Trophoblast cell (in vitro differentiated cells and primary cell): Measurements from ENCODE around the gene TBL1XR1.

Experiments used
- DNase-seq, 2 donors: peaks; one replicate each; pipeline ENCODE4 v3.0.0-alpha.2; 2016
- H2AFZ ChIP-seq: 2 replicates; pipeline ENCODE4 v1.6.1; 2013; ENCODE audit warnings: low read length, moderate library complexity, mild to moderate bottlenecking; ENCODE audit not compliant: insufficient read depth, poor library complexity
- H2AK5ac ChIP-seq: 2 replicates; pipeline ENCODE4 v1.6.1; 2013; ENCODE audit warnings: mild to moderate bottlenecking, low read length
- H2BK120ac ChIP-seq: 2 replicates; pipeline ENCODE4 v1.6.1; 2013; ENCODE audit warnings: low read length, mild to moderate bottlenecking, moderate library complexity; ENCODE audit not compliant: insufficient read depth, poor library complexity
- H2BK12ac ChIP-seq: 2 replicates; pipeline ENCODE4 v1.6.1; 2013; ENCODE audit warnings: mild to moderate bottlenecking, low read length, moderate library complexity
- H2BK5ac ChIP-seq: 2 replicates; pipeline ENCODE4 v1.6.1; 2013; ENCODE audit warnings: low read length, low read depth, moderate library complexity, mild to moderate bottlenecking; ENCODE audit not compliant: poor library complexity
- H3K14ac ChIP-seq: 2 replicates; pipeline ENCODE4 v1.6.1; 2013; ENCODE audit warnings: mild to moderate bottlenecking, low read length
- H3K18ac ChIP-seq: 2 replicates; pipeline ENCODE4 v1.6.1; 2013; ENCODE audit warnings: mild to moderate bottlenecking, low read length
- H3K23ac ChIP-seq: 2 replicates; pipeline ENCODE4 v1.6.1; 2013; ENCODE audit warnings: low read length
- H3K27ac ChIP-seq: 2 replicates; pipeline ENCODE4 v1.5.1; 2013; ENCODE audit warnings: low read depth, mild to moderate bottlenecking, inconsistent platforms, low read length, moderate library complexity
- H3K27me3 ChIP-seq: 2 replicates; pipeline ENCODE4 v1.6.1; 2013; ENCODE audit warnings: inconsistent platforms, mild to moderate bottlenecking, low read length, moderate library complexity; ENCODE audit not compliant: insufficient read depth
- H3K36me3 ChIP-seq, 2 experiments: 1 replicate in 1 of 2; 2 replicates in 1 of 2; pipeline ENCODE4 v1.6.1; 2013; ENCODE audit warnings: low read length in 2 of 2, mild to moderate bottlenecking in 2 of 2, moderate library complexity in 1 of 2; ENCODE audit not compliant: insufficient read depth in 2 of 2, control insufficient read depth in 1 of 2
- H3K4ac ChIP-seq: 2 replicates; pipeline ENCODE4 v1.6.1; 2013; ENCODE audit warnings: low read depth, mild to moderate bottlenecking, low read length, moderate library complexity
- H3K4me1 ChIP-seq, 2 experiments: 1 replicate in 1 of 2; 2 replicates in 1 of 2; pipeline ENCODE4 v1.6.1; 2013; ENCODE audit warnings: low read length in 2 of 2, mild to moderate bottlenecking in 2 of 2, moderate library complexity in 1 of 2; ENCODE audit not compliant: insufficient read depth in 2 of 2, control insufficient read depth in 1 of 2
- H3K4me2 ChIP-seq: 2 replicates; pipeline ENCODE4 v1.6.1; 2013; ENCODE audit warnings: inconsistent platforms, mild to moderate bottlenecking, low read length, moderate library complexity
- H3K4me3 ChIP-seq: 2 replicates; pipeline ENCODE4 v1.5.1; 2013; ENCODE audit warnings: mild to moderate bottlenecking, low read depth, low read length, inconsistent platforms
- H3K79me1 ChIP-seq: one replicate; pipeline ENCODE4 v1.6.1; 2013; ENCODE audit warnings: low read length
- H3K79me2 ChIP-seq: 2 replicates; pipeline ENCODE4 v1.6.1; 2013; ENCODE audit warnings: low read length, mild to moderate bottlenecking; ENCODE audit not compliant: control insufficient read depth, insufficient read depth, poor library complexity
- H3K9ac ChIP-seq: 2 replicates; pipeline ENCODE4 v1.6.1; 2013; ENCODE audit warnings: mild to moderate bottlenecking, low read length
- H3K9me3 ChIP-seq: 2 replicates; pipeline ENCODE4 v1.6.1; 2013; ENCODE audit warnings: low read depth, mild to moderate bottlenecking, control low read depth, inconsistent platforms, low read length; ENCODE audit not compliant: insufficient read depth
- H4K12ac ChIP-seq: 2 replicates; pipeline ENCODE4 v1.6.1; 2013; ENCODE audit warnings: low read depth, mild to moderate bottlenecking, low read length, moderate library complexity
- H4K8ac ChIP-seq: 2 replicates; pipeline ENCODE4 v1.6.1; 2013; ENCODE audit warnings: low read depth, mild to moderate bottlenecking, low read length, moderate library complexity
- H4K91ac ChIP-seq: one replicate; pipeline ENCODE4 v1.6.1; 2013; ENCODE audit warnings: low read depth, mild to moderate bottlenecking, low read length, moderate library complexity
- WGBS: extraction: QIAGEN DNeasy Blood & Tissue Kit; methylation state at CpG from one replicate; pipeline ENCODE4 v1.1.7; 2013; ENCODE audit warnings: missing lambda C conversion rate; ENCODE audit not compliant: insufficient read length, insufficient coverage; ENCODE audit errors: extremely low coverage; 5-methylcytosine and 5-hydroxymethylcytosine counted together

TBL1XR1 gene

DNA sequence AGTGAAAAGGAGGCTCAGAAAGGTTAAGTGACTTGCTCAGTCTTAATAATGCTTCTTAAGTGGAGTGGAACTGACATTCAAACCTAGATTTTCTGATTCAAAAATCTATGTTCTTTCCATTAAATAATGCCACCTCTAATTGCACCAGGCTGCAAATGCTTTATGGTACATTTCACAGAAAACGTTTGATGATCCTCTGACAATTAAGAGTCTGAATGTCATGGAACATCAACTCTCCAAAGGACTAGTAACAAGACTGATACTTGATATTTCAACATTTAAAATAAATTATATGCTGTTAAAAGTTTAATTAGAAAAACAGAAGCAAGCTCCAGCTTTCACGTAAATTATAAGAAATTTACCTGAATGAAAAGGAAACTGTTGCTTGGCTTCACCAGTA, 151.5 kb downstream of the TBL1XR1 start:
- Histone ChIP-seq H3K27me3 (no peaks in the 10 kb centered on the region), H2BK5ac (no peak overlapping the region), H3K4me3 (no peak overlapping the region), H2AK5ac (no peak overlapping the region), H3K4me1 (no peaks in the 10 kb centered on the region), H3K14ac (no peak overlapping the region), H4K12ac (no peak overlapping the region), H2AFZ (no peak overlapping the region), H3K9ac (no peak overlapping the region), H3K9me3 (no peaks in the 10 kb centered on the region), H3K36me3 (peaks cover 5 to 18% of the 10 kb centered on the region in 2 experiments), H4K8ac (no peak overlapping the region), H3K79me1 (no peaks in the 10 kb centered on the region), H2BK120ac (no peak overlapping the region), H3K18ac (no peak overlapping the region), H4K91ac (no peak overlapping the region), H3K4ac (no peak overlapping the region), H2BK12ac (no peak overlapping the region), H3K79me2 (no peaks in the 10 kb centered on the region), H3K27ac (no peak overlapping the region), H3K4me2 (no peak overlapping the region), H3K23ac (no peak overlapping the region)
- no peak for DNase-seq
- WGBS = no CpG with 5 or more reads among the region's 2 CpGs

DNA sequence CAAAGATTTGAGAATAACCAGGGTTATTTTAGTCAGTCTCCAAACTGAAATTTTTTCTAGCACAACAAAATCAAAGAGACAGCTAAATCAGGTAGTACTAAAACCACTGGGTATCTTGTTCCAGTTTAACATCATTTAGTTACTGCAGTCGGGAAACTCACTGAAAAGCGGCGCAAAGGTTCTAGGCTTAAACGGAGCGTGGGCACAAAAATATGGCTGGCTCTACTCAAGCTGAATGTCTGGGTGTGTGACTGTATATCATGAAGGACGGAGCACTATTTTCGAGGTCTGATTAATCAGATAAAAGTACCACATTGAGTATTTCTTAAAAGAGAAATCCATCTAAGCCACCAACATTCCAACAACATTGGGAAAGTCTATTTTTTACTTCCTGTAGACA, 152.1 kb downstream of the TBL1XR1 start:
- no peak overlapping the region for H3K4me2 ChIP-seq
- no peaks in the 10 kb centered on the region for H3K4me1 ChIP-seq
- no CpG with 5 or more reads among the region's 7 CpGs for WGBS

DNA sequence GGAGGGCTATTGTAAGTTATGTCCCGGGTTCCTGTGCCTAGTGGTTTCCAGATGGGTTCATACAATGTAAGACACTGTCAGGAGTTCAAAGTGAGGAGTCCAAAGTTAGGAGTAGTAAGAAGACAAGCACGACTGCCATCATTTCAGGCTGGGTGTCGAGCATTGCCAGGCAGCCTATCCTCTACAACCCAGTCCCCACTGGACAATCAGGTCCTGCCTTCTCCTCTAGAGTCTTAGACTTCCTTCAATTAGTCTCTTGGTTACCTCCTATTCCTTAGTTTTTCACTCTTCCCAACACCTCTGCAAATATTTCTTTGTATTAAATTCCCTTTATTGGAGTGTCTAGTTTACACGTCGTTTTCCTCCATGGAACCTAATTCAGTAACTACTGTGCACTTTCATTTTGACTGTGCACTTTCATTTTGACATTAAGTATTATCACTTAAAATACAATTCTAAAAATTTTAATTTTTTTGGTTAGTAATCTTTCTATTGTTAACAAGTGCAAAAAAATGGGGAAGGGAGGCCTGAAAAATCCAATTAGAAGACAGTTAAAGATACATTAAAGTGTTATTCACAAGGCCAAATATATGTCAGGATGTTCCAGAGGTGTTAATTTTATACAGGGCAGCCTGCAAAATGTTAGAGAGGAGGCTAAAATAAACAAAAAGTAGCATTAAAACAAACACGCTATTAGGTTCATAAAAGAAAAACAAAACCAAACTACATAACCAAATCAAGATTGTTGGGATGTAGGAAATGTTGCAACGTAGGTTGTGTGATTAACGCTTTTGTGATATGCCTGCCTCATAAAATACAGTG, 155.3 kb downstream of the TBL1XR1 start:
- no peak overlapping the region for H3K27ac ChIP-seq
- H3K4me3 ChIP-seq = no peak overlapping the region
- no peak overlapping the region for H4K12ac ChIP-seq
- no peak overlapping the region for H2AK5ac ChIP-seq
- H2AFZ ChIP-seq = no peak overlapping the region
- H4K91ac ChIP-seq = no peak overlapping the region
- no CpG with 5 or more reads among the region's 8 CpGs for WGBS
- H3K9me3 ChIP-seq = no peaks in the 10 kb centered on the region
- DNase-seq = no peak
- H3K23ac ChIP-seq = no peak overlapping the region
- H2BK5ac ChIP-seq = no peak overlapping the region
- H2BK120ac ChIP-seq = no peak overlapping the region
- H2BK12ac ChIP-seq = no peak overlapping the region
- H3K79me1 ChIP-seq = peaks cover 2% of the 10 kb centered on the region
- no peak overlapping the region for H3K18ac ChIP-seq
- peaks cover 8 to 12% of the 10 kb centered on the region in 2 experiments for H3K36me3 ChIP-seq
- no peak overlapping the region for H3K14ac ChIP-seq
- H3K79me2 ChIP-seq = no peaks in the 10 kb centered on the region
- H3K9ac ChIP-seq = no peak overlapping the region
- H4K8ac ChIP-seq = no peak overlapping the region
- no peak overlapping the region for H3K4ac ChIP-seq
- no peak overlapping the region for H3K4me2 ChIP-seq
- H3K27me3 ChIP-seq = no peaks in the 10 kb centered on the region
- peaks cover 2 to 3% of the 10 kb centered on the region in 2 experiments for H3K4me1 ChIP-seq

More for the DNA sequence above, 152.1 kb downstream of the TBL1XR1 start:
- Histone ChIP-seq H2AK5ac (no peak overlapping the region), H2AFZ (no peak overlapping the region), H4K8ac (no peak overlapping the region), H3K9ac (no peak overlapping the region), H3K18ac (no peak overlapping the region), H3K4ac (no peak overlapping the region), H2BK120ac (no peak overlapping the region), H3K79me1 (no peaks in the 10 kb centered on the region), H3K27ac (no peak overlapping the region), H3K23ac (no peak overlapping the region), H3K9me3 (no peaks in the 10 kb centered on the region), H4K91ac (no peak overlapping the region), H3K4me3 (no peak overlapping the region), H3K14ac (no peak overlapping the region), H3K79me2 (no peaks in the 10 kb centered on the region), H3K36me3 (peaks cover 5 to 16% of the 10 kb centered on the region in 2 experiments), H2BK12ac (no peak overlapping the region), H2BK5ac (no peak overlapping the region), H3K27me3 (no peaks in the 10 kb centered on the region), H4K12ac (no peak overlapping the region)
- DNase-seq = no peak

DNA sequence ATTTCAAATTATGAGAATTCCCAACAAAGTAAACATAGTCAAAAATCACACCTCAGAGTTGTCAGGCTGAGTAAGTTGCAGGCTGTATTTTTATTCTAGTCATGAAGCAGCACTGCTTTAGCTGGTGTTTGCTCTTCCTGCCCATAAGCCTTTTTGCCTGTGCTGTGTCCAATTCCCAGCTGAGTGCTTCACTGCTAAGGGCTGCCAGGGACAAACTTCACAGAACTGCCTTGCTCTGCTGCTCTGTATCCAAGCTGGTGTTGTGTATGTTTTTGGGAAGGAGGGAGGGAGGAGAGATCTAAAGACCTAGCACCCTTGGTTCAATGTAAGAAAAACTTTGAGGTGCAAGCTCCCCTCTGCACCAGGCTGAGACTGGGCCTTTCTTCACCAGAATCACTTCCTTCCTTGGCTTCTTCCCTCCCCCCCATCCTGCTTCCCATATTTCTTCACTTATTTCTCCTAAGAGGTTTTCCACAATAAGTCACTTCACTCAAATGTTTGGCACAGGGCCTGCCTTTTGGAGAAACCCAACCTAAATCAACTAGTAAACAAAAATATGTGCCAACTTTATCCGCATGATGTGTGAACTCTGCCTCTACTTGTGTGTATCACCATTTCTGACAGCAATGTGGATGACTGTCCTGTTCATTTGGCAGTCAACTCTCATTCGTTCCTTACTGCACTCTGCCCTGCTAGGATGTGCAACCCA, 156.1 kb downstream of the TBL1XR1 start:
- Histone ChIP-seq H3K23ac (no peak overlapping the region), H3K79me2 (no peaks in the 10 kb centered on the region), H3K27ac (no peak overlapping the region), H2BK12ac (no peak overlapping the region), H4K91ac (no peak overlapping the region), H2BK5ac (no peak overlapping the region), H3K4ac (no peak overlapping the region), H2BK120ac (no peak overlapping the region), H3K9me3 (no peaks in the 10 kb centered on the region), H2AK5ac (no peak overlapping the region), H3K36me3 (peaks cover 8 to 10% of the 10 kb centered on the region in 2 experiments), H4K8ac (no peak overlapping the region), H3K4me3 (no peak overlapping the region), H2AFZ (no peak overlapping the region), H3K18ac (peak overlapping the region; percentile 23), H3K14ac (no peak overlapping the region), H3K79me1 (peaks cover 2% of the 10 kb centered on the region), H3K4me2 (no peak overlapping the region), H3K9ac (no peak overlapping the region), H3K4me1 (peaks cover 2 to 3% of the 10 kb centered on the region in 2 experiments), H4K12ac (no peak overlapping the region), H3K27me3 (no peaks in the 10 kb centered on the region)
- no CpG with 5 or more reads among the region's 2 CpGs for WGBS
- DNase-seq = no peak
